ENCODE results near the gene DLL4. TPM values are rescaled to one million over a fixed set of nuclear protein-coding genes. Genes with fewer than 3 reads are reported as not detected.

The DLL4 gene
- total and polyA plus RNA-seq, 10 of the 15 experiments (the other 5 are each of a cell fraction or from before 2014, with no cell fraction given): 0.04 to 0.16 (median 0.09) TPM; not detected in 6

DNA sequence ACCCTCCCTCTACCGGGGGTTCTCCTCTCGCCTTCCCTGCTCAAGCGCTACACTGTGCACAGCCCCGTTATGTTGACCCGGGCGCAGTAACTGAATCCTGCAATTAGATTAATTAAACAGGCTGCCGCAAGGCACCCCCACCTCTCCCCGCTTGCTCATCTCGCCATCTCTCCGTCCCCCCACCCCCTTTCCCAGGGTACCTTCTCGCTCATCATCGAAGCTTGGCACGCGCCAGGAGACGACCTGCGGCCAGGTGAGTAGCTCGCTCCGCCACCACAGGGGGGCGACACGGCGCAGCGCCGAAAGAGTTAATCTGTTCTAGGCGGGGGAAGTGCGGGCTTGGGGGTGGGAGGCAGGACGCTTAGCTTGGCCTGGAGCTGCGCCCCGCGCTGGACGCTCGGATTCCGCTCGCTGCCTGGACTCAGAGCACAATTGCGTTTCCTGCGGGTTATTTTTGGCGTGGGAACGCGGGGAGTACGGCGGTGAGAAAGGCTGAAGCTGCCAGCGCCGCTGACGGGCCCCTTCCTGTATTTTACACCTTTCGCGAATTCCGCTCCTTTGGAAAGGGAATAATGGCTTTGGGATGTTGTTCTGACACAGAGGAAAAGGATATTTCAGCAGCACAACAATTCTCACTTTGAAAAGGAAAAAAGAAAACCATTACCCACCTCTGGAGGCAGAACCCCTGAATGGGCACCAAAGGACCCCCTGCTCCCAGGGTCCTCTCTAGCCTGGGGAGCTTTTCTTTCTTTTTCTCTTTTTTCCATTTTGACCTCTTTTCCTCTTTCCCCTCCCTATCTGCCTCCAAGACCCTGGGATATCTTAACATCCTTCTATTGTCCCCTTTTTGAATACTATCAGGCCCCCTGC is 1.5 kb downstream of the DLL4 start (continued):
- TF ChIP-seq, protein P1, sequence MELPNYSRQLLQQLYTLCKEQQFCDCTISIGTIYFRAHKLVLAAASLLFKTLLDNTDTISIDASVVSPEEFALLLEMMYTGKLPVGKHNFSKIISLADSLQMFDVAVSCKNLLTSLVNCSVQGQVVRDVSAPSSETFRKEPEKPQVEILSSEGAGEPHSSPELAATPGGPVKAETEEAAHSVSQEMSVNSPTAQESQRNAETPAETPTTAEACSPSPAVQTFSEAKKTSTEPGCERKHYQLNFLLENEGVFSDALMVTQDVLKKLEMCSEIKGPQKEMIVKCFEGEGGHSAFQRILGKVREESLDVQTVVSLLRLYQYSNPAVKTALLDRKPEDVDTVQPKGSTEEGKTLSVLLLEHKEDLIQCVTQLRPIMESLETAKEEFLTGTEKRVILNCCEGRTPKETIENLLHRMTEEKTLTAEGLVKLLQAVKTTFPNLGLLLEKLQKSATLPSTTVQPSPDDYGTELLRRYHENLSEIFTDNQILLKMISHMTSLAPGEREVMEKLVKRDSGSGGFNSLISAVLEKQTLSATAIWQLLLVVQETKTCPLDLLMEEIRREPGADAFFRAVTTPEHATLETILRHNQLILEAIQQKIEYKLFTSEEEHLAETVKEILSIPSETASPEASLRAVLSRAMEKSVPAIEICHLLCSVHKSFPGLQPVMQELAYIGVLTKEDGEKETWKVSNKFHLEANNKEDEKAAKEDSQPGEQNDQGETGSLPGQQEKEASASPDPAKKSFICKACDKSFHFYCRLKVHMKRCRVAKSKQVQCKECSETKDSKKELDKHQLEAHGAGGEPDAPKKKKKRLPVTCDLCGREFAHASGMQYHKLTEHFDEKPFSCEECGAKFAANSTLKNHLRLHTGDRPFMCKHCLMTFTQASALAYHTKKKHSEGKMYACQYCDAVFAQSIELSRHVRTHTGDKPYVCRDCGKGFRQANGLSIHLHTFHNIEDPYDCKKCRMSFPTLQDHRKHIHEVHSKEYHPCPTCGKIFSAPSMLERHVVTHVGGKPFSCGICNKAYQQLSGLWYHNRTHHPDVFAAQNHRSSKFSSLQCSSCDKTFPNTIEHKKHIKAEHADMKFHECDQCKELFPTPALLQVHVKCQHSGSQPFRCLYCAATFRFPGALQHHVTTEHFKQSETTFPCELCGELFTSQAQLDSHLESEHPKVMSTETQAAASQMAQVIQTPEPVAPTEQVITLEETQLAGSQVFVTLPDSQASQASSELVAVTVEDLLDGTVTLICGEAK (IDR thresholded peaks at IDR 0.05; ENCODE audit: borderline replicate concordance): no peak
- TF ChIP-seq FOXK2 (IDR thresholded peaks at IDR 0.05) (no peak), RBBP5 (conservative IDR thresholded peaks at IDR 0.05) (no peak), YBX1 (IDR thresholded peaks at IDR 0.05) (no peak), SMC3 (IDR thresholded peaks at IDR 0.05; ENCODE audit: borderline replicate concordance, low read length) (peak; percentile 45; the same call in 1 of the 2 replicates), MEF2A (IDR thresholded peaks at IDR 0.05; ENCODE audit: insufficient read depth, low read depth, low read length) (no peak), SRF (IDR thresholded peaks at IDR 0.05; ENCODE audit: low read depth in 2 of 2, low read length in 2 of 2) (no peak), STAT1 (conservative IDR thresholded peaks at IDR 0.05) (no peak), RAD21 (IDR thresholded peaks at IDR 0.05; ENCODE audit: insufficient read depth, low read depth, low read length) (peak; percentile 55; the same call in 1 of the 2 replicates), SPI1 (IDR thresholded peaks at IDR 0.05; ENCODE audit: borderline replicate concordance, insufficient read depth, low read depth, low read length) (0 out of 2 replicates have a peak, but pooled peaks have one; percentile 11), ZNF622 (IDR thresholded peaks at IDR 0.05) (no peak)
- TF ChIP-seq, protein P2, sequence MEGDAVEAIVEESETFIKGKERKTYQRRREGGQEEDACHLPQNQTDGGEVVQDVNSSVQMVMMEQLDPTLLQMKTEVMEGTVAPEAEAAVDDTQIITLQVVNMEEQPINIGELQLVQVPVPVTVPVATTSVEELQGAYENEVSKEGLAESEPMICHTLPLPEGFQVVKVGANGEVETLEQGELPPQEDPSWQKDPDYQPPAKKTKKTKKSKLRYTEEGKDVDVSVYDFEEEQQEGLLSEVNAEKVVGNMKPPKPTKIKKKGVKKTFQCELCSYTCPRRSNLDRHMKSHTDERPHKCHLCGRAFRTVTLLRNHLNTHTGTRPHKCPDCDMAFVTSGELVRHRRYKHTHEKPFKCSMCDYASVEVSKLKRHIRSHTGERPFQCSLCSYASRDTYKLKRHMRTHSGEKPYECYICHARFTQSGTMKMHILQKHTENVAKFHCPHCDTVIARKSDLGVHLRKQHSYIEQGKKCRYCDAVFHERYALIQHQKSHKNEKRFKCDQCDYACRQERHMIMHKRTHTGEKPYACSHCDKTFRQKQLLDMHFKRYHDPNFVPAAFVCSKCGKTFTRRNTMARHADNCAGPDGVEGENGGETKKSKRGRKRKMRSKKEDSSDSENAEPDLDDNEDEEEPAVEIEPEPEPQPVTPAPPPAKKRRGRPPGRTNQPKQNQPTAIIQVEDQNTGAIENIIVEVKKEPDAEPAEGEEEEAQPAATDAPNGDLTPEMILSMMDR (IDR thresholded peaks at IDR 0.05 in 2 of 3, conservative IDR thresholded peaks at IDR 0.05 in 1 of 3; ENCODE audit: control insufficient read depth in 2 of 3, extremely low read depth in 1 of 3, insufficient read depth in 1 of 3, low read depth in 3 of 3, low read length in 3 of 3): peak; percentile 63 to 83 (median 76)
- TF ChIP-seq, protein P3, sequence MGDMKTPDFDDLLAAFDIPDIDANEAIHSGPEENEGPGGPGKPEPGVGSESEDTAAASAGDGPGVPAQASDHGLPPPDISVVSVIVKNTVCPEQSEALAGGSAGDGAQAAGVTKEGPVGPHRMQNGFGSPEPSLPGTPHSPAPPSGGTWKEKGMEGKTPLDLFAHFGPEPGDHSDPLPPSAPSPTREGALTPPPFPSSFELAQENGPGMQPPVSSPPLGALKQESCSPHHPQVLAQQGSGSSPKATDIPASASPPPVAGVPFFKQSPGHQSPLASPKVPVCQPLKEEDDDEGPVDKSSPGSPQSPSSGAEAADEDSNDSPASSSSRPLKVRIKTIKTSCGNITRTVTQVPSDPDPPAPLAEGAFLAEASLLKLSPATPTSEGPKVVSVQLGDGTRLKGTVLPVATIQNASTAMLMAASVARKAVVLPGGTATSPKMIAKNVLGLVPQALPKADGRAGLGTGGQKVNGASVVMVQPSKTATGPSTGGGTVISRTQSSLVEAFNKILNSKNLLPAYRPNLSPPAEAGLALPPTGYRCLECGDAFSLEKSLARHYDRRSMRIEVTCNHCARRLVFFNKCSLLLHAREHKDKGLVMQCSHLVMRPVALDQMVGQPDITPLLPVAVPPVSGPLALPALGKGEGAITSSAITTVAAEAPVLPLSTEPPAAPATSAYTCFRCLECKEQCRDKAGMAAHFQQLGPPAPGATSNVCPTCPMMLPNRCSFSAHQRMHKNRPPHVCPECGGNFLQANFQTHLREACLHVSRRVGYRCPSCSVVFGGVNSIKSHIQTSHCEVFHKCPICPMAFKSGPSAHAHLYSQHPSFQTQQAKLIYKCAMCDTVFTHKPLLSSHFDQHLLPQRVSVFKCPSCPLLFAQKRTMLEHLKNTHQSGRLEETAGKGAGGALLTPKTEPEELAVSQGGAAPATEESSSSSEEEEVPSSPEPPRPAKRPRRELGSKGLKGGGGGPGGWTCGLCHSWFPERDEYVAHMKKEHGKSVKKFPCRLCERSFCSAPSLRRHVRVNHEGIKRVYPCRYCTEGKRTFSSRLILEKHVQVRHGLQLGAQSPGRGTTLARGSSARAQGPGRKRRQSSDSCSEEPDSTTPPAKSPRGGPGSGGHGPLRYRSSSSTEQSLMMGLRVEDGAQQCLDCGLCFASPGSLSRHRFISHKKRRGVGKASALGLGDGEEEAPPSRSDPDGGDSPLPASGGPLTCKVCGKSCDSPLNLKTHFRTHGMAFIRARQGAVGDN (IDR thresholded peaks at IDR 0.05): no peak
- TF ChIP-seq, protein P4, sequence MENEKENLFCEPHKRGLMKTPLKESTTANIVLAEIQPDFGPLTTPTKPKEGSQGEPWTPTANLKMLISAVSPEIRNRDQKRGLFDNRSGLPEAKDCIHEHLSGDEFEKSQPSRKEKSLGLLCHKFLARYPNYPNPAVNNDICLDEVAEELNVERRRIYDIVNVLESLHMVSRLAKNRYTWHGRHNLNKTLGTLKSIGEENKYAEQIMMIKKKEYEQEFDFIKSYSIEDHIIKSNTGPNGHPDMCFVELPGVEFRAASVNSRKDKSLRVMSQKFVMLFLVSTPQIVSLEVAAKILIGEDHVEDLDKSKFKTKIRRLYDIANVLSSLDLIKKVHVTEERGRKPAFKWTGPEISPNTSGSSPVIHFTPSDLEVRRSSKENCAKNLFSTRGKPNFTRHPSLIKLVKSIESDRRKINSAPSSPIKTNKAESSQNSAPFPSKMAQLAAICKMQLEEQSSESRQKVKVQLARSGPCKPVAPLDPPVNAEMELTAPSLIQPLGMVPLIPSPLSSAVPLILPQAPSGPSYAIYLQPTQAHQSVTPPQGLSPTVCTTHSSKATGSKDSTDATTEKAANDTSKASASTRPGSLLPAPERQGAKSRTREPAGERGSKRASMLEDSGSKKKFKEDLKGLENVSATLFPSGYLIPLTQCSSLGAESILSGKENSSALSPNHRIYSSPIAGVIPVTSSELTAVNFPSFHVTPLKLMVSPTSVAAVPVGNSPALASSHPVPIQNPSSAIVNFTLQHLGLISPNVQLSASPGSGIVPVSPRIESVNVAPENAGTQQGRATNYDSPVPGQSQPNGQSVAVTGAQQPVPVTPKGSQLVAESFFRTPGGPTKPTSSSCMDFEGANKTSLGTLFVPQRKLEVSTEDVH (IDR thresholded peaks at IDR 0.05; ENCODE audit: low read depth, partially characterized antibody): no peak

Measured in GM12878 (cell line).